ENCODE results near the gene WDR33. TPM values are rescaled to one million over a fixed set of nuclear protein-coding genes. Genes with fewer than 3 reads are reported as not detected.

WDR33 gene
- polyA plus RNA-seq, 12 donors, result 26.5 to 41.6 (median 36.3) TPM; not detected in 1

DNA sequence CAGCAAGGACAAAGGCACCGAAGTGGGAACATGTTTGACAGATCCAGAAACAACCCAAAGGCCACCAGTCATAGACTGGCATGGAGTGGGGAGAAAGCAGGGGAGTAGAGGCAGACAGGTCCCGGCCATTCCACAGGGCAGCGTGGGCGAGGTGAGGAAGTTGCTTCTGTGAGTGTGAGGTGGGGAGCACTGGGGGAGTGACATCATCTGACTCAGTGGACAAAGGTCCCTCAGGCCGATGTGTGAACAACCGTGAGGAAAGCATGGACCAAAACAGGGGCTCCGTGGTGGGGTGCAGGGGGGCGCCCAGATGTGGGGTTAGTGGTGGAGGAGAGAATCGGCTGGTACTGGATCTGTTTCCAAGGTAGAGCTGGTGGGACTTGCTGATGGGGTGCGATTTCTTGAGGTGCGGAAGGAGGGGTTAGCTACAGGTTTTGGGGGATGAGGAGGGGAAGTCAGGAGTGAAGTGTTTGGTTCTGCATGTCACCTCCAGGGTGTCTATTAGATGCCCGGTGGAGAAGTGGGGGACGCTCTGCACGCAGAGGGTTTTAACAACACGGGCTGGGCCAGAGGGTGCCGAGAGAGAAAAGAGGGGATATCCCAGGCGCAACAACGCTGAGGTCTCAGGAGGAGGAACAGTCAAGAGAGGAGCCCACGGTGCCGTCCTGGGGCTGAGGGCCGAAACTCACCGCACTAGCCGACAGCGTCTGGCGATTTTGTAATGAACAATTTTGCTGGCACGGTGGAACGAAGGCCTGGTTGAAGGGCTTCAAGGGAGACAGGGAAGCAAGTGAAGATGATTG lies 112.2 kb downstream of the WDR33 start:
- DNase-seq, result no peak

DNA sequence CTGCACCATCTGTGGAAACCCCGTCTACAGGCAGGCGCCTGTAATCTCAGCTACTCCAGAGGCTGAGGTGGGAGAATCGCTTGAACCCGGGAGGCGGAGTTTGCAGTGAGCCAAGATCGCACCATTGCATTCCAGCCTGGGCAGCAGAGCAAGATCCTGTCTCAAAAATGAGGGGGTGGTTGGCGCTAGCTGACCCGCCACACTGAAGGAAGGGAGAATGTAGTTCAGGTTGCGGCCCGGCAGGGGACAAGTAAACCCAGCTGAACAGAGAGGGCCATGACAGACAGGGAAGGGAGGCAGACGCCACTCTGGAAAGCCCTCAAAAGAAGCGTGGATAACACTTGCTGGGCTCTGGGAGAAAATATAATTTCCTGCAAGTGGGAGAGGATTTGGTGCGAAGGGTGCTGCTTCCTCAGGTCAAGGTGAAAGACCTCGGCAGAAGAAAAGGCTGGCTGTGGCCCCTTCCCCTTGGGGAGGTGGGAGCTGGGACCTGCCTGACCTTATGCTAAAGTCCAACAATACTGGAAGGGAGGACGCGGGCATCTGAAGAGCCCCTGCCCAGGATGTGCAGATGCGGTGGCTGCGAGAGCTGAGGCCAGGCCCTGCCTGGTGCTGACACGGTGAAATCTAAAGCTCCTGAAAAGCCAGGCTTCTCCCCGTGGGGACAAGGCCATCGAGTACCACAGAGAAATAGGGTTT lies 113.3 kb downstream of the WDR33 start:
- no peak for DNase-seq

DNA sequence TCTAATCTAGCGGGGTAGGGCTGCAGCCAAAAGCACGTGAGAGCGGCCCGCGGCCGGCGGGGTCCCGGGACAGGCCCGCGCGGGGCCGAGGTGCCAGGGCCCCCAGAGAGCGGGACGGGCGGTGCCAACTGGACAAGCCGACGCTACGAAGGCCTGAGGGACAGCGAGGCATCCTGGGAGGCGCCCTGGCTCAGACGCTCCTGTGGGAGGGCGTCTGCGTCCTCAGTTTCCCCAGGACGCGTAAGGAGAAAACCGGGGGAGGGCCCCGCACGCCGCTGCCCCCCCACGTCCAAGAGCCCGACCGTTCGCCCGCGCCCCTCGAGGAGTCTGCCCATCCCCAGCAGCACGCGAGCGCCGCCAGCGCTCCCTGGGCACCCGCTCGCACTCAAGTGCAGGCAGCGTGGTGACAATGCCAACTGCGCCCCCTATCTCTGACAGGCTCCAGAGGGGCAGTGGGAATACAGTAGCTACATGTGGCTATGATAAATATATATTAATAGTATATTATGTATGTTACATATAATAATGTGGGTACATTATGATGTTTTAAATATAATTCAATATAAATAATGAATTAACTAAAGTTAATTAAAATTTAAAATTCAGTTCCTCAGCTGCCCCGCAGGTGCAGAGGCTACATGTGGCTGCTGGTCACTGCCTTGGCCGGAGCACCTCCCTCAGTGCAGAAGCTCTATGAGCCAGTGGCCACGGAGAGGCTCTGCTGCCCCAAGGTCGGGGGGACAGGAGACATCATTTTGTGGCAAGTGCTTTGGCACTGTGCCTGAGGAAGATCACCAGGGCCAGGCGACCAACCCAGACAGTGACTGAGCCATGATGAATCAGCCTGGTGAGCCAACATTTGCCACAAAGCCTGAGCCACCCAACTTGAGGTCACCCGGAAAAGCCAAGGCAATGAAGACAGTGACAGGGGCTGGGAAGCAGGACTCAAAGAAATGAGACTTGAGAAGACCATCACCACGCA lies 115.2 kb downstream of the WDR33 start:
- no peak for DNase-seq

DNA sequence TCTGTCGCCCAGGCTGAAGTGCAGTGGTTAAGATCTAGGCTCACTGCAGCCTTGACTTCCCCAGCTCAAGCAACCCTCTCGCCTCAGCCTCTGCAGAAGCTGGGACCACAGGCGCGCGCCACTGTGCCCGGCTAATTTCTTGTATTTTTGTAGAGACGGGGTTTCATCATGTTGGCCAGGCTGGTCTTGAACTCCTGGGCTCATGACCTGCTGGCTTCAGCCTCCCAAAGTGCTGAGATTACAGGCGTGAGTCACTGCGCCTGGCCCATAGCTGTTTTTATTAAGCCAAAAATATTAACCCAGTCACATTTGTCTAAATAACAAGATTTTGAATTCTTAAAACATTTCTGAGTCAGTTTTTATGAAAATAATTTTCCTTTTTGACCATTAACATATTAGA lies 116.0 kb downstream of the WDR33 start:
- DNase-seq, result no peak

DNA sequence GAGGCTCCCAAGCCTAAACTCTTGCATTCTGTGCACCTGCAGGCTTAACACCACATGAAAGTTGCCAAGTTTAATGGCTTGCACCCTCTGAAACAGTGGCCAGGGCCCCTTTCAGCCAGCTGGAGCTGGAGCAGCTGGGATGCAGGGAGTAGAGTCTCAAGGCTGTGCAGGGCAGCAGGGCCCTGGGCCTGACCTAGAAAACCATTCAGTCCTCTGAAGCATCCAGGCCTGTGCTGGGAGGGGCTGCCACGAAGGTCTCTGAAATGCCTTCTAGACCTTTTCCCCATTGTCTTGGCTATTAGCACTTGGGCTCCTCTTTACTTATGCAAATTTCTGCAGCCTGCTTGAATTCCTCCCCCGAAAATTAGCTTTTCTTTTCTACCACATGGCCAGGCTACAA lies 120.3 kb downstream of the WDR33 start:
- no peak for DNase-seq

DNA sequence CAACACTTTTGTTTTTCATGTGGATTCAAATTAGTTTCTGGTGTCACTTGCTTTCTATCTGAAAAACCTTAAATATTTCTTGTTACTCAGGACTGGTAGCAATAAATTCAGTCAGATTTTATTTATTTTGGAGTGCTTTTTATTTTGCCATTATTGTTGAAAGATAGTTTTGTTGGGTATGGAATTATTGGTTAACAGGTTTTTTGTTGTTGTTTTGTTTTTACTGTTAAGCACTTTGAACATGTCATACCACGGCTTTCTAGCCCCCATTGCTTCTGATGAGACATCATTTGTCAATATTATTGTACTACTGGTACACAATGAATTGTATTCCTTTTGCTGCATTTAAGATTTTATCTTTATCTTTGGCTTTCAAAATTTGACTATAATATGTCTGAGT lies 122.6 kb downstream of the WDR33 start:
- DNase-seq, result no peak

DNA sequence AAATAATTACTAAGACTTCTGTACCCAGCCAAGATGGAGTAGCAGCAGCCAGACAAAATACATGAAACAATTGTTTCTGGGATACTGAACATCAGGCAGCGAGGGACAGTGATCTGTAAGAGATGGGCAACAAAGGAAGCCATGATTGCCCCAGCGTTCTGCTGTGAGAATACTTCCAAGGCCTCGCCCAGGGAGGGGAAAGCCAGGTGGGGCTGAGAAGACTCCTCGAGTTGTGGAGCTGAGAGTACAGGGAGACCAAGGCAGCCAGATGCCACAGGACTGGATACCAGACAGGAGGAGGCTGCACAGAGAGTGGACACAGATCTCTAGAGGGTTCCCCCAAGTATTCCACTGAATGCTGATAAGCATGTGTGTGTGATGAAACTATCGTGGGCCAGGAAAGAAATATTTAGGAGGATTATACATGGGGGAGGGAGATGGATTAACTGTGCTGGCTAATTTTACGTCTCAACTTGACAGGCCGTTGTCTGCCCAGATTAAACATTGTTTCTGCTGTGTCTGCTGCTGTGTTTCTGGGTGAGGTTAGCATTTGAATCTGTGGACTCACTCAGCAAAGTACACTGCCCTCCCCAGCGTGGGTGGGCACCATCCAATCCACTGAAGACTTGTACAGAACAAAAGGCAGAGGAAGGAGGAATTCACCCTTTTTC lies 125.4 kb downstream of the WDR33 start:
- no peak for DNase-seq

DNA sequence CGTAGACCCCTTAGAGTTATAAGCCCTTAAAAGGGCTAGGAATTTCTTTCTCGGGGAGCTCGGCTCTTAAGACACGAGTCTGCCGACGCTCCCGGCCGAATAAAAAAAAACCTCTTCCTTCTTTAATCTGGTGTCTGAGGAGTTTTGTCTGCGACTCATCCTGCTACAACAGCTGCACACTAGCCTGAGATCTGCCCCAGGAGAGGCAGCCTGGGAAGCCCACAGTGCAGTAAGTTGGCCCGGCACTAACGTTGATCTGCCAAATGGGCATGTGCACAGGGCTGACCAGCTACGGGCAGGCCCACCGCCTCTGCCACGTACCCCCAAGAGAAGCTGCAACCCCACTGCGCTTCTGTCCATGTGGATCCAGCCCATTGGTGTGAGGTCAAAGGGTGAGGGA lies 127.2 kb downstream of the WDR33 start:
- no peak for DNase-seq

DNA sequence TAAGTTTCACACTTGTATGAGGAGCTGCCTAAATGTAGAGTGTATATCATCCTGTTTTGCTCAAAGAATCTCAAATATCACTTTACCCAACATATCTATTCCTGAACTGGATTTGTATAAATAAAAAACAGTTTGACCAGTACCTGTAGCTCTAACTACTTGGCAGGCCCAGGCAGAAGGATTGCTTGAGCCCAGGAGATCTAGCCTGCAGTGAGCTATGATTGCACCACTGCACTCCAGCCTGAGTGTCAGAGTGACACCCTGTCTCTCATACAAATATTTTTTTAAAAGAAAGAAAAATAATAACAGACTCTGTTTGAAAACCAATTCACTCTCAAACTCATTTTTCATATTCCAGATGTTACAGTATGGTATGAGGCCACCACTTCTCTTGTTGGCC lies 127.9 kb downstream of the WDR33 start:
- no peak for DNase-seq

DNA sequence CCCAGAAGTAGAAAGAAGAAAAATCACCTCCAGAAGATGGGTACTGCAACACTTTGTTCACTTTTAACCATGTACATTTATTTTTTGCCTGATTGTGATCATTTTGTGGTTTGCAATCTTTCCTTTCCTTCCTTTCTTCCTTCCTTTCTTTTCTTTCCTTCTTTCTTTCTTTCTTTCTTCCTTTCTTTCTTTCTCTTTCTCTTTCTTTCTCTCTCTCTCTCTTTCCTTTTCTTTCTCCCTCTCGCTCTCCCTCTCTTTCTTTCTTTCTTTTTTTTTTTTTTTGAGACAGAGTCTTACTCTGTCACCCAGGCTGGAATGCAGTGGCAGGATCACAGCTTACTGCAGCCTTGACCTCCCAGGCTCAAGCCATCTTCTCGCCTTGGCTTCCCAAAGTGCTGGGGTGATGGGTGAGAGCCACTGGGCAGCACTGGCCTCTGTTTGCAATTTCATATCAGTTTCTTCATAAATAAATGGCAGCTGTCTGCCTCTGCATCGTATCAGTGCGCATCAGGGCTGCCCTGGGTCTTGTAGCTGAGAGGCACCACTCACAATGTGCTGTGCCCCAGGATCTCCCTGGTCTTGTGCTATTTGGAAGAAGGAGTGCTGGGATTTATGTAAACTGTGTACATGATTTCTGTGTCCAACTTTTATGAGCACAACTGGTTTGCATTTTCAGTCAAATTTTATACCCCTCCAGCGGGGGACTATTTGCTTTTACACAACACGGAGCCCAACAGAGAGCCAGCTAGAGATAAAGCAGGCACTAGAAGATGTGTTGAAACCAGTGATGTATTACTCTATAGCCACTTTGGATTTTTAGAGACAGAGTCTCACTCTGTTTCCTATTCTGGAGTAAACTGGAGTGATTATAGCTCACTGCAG lies 128.8 kb downstream of the WDR33 start:
- no peak for DNase-seq

DNA sequence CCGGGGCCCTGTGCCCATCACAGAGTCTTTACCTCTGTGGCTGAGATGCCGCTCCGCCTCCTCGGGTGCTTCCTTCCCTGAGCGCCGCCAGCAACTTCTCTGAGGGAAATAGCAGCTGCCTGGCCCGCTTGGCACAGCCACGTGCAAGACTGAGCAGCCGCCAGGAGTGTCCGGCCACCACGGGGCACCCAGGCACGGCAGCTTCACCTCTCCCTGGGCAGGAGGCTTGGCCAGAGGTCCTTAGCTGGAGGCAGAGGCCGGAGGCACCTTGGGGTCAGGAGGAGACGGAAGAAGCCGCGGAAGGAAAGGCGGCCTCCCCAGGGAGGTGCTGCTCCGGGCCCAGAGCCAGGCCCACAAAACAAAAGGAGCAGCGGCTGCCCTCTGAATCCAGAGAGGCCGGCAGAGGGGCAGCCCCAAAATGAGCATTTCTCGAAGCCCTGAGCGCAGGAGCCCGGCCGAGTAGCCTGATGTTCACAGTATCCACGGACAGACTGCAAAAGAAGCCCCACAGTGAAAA lies 129.6 kb downstream of the WDR33 start:
- no peak for DNase-seq

DNA sequence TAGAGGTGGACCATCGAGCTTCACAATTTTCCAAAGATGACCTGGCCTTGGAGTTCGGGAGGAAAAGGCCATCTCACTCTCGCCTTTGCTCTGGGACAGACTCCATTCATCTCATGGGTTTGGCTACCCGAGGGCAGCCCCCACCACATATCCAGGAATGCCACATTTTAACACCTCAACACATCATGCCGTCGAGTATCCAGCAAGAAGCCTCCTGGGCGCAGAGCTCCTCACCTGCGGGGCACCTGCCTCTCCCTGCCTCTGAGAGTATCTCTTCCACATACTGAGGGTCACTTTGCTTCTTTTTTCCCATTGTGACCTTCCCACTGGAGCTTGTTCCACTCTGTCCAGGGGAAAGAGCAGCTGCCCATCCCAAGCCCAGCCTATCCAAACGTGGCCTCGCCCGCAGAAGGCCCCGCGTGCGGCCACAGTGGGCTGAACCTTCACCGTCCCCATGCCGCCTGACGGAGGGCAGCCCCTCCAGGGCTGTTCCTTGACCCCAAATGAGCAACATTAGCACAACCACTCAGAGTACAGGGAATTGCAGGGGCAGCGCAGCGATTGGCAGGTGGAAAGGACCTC lies 130.2 kb downstream of the WDR33 start:
- DNase-seq, result no peak

DNA sequence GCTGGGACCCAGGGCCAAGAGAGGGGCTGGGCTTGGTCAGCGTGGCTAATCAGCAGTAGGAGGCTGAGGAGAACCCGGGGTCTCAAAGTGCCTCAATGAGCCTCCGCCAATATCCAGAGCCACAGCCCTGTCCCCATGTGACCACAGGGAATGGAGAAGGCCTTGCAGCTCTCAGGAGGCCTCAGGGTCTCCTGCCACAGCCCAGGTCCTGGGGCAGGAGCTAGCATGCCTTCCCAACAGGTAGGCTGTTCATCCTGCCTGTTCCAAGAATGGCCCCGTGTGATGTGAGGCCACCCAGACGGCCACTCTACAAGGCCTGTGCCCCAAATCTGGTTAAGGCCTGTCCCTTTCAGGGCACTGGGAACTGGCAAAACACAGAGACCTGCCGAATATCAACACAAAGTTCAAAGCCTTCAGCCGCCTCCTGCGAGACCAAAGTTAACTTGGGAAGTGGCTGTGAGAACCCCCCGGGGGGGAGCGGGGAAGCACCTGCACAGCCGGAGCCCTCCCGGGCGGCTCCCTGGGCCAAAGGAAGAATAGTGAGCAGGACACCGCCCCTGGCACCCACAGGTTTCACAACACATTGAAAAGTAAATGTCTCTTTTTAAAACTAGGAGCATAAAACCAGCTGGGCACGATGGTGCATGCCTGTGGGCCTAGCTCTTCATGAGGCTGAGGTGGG lies 131.2 kb downstream of the WDR33 start:
- no peak for DNase-seq

DNA sequence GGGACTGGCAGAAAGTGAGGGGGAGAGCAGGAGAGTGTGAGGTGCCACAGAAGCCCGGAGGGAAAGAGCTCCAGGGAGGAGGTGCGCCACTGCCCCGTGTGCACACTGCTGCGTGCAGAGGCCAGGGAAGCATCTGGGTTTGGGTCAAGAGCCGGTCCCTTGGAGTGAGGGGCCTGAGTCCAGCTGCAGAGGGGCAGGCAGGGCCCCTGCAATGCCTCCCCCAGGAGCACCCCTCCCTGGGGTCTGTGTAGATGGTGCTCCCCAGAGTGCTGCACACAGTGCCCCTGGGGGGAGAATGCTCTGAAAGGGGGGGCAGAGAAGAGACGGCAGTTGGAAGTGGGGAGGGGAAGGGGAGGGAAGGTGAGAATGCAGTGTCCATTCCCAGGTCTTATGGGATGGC lies 132.0 kb downstream of the WDR33 start:
- no peak for DNase-seq

DNA sequence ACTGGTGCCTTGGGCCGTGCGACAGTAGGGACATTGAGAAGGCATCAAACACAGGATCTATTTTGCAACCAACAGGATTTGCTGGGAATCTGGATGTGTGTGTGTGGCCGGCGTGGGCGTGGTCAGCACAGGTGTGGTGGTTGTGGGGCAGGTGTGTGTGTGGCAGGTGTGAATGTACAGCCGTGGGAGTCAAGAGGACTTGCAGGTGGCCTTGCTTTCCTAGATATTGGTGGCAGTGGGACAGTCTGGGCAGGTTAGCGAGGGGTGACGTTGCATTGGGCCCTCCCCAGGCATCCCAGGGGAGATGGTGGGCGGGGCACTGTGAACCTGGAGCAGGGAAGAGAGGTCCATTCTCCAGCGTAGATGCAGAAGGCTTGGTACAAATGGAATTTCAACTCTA lies 132.4 kb downstream of the WDR33 start:
- DNase-seq, result no peak

DNA sequence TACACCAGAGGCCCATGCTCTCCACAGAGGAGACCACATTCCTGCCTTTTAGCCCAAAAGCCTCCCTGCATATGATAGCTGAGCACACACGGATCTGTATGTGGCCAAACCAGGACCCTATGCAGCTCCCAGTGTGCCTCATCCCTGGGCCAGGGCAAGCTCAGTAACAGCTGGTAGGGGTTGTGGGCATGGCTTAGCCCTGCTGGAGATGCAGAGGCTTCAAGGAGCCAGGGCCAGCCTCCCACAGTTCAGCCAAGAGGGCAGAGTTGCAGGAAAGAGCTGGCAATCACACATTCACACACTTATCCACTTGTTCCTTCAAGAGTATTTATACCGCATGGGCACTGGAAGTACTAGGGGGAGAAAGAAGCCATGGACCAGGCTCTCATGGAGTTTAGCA lies 134.1 kb downstream of the WDR33 start:
- no peak for DNase-seq

DNA sequence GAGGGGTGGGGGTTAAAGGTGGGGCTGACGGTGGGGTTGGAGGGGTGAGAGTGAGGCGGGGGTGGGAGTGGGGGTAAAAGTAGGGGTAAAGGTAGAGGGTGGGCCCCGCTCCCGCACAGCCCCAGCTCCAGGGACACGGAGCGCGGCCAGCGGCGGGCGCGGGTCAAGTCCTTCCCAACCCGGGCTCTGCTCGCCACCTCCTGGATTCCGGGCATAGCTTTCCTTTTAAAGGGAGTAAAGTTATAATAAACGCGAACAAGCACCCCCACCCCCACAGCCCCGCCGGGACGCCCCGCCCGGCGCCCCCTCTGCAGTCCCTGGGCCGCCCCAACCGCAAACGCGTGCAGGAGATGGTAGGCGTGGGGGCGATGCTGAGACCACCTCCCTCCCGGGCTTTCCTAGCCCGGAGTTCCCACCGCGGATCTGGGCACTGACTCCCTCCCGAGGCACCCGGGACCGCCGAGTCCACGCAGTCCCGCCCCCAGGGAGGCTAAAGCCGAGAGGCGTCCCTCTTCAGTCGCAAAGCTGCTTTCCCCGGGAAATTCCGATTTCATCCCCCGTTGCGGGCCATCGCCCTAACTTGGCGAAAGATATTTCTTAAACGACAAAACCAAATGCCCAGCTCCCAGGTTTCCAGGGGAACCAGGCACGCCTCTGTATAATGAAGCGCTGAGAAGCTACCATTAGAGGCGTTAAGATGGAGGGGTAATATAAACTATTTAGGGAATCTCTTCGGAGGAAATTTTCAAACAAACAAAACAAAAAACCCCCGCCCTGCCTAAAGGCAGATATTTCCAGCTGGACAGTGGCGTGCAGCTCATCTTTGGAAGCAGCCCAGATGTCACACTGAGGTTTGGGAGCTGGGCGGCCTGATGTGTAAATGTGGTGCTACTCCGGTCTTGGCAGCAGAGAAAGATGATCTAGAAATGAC lies 135.4 kb downstream of the WDR33 start, which contains the start of gene LIMS2:
Gene LIMS2, minus strand, starts transcription at position 200 of the 931 bp plus-strand sequence. CDS start 506 bp downstream, outside the sequence.
- no peak for DNase-seq

Data from muscle of arm (tissue), 12 donors.